T47D (cell line): Measurements from ENCODE around the gene PRRT2.

Experiments used
- DNase-seq, 2 experiments: peaks; one replicate each; pipeline versions ENCODE4 v3.0.0 to v3.0.0-alpha.2; 2011 to 2012; ENCODE audit warnings: low read depth in 1 of 2, low spot score in 1 of 2
- JUND ChIP-seq: IDR thresholded peaks from 2 replicates; pipeline ENCODE4 v1.6.1; 2012; ENCODE audit warnings: low read depth
- in situ Hi-C: cut with HindIII; loops from 2 replicates; pipeline ENCODE4 v1.10.0; 2016; ENCODE audit warnings: low sequenced_read_pairs, low pct_unique_long_range_greater_than_20kb

The PRRT2 gene

GRCh38 chr16:29837841-29838240 is 25.8 kb downstream of the PRRT2 start:
- DNase-seq, result no peak
- no peak for TF ChIP-seq JUND
- in situ Hi-C loops, result no loop called here

- in situ Hi-C loops, result no loop called here
- no peak for TF ChIP-seq JUND
- no peak for DNase-seq
Measured at GRCh38 chr16:29839822-29840221, 27.8 kb downstream of the PRRT2 start.

DNA sequence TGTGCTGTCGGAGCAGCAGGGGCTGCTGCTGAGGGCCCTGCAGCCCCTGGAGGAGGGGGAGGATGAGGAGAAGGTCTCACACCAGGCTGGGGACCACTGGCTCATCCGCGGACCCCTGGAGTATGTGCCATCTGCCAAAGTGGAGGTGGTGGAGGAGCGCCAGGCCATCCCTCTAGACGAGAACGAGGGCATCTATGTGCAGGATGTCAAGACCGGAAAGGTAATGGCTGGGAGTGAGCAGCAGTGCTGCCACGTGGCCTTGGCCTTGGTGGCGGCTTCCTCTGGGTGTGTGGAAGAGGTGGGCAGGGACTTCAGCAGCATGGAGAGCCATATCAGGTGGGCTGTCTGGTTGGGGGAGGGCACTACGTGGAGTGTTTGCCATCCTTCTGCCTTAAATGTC is 28.2 kb downstream of the PRRT2 start:
- DNase-seq, result no peak
- no peak for TF ChIP-seq JUND
- in situ Hi-C loops, result no loop called here

GRCh38 chr16:29841631-29842030 is 29.6 kb downstream of the PRRT2 start:
- no peak for TF ChIP-seq JUND
- in situ Hi-C loops, result no loop called here
- DNase-seq, result no peak

- in situ Hi-C loops, result no loop called here
- no peak for DNase-seq
- no peak for TF ChIP-seq JUND
Measured at GRCh38 chr16:29842732-29843346, 30.8 kb downstream of the PRRT2 start.

DNA sequence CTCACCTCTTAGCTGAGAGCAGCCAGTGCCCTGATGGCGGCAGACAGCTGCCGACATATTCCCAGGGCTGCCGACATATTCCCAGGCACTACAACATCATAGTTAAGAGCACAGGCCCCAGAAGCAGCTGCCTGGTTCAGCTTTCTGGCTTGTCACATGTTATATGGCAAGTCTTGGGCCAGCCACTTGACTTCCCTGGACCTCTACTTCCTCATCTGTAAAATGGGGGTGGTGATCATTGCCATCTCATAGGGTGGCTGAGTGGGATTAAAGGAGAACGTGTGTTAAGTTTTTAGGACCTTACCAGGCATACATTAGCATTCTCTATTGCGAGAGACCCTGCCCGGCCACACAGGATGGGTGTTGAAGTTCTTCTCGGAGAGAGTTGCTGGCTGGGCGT is 31.9 kb downstream of the PRRT2 start:
- no peak for TF ChIP-seq JUND
- in situ Hi-C loops, result no loop called here
- DNase-seq, result no peak

DNA sequence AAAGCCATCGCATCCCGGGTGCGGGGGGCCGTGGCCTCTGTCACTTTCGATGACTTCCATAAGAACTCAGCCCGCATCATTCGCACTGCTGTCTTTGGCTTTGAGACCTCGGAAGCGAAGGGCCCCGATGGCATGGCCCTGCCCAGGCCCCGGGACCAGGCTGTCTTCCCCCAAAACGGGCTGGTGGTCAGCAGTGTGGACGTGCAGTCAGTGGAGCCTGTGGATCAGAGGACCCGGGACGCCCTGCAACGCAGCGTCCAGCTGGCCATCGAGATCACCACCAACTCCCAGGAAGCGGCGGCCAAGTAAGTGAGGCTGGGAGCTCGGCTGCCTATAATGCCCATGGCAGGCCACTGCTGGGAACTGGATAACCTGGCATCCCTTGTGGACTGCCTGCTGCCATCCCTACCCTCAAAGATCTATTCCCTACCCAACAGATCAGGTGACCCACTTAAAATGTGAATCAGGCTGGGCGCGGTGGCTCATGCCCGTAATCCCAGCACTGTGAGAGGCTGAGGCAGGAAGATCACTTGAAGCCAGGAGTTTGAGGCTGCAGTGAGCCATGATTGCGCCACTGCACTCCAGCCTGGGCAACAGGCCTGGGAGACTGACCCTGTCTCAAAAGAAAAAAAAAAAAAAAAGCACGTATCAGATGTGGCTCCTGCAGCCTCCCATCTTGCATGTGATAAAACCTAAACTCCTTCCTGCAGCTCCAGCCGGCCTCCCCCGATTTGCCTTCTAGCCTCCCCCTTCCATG is 32.8 kb downstream of the PRRT2 start:
- in situ Hi-C loops, result no loop called here
- no peak for DNase-seq
- no peak for TF ChIP-seq JUND

DNA sequence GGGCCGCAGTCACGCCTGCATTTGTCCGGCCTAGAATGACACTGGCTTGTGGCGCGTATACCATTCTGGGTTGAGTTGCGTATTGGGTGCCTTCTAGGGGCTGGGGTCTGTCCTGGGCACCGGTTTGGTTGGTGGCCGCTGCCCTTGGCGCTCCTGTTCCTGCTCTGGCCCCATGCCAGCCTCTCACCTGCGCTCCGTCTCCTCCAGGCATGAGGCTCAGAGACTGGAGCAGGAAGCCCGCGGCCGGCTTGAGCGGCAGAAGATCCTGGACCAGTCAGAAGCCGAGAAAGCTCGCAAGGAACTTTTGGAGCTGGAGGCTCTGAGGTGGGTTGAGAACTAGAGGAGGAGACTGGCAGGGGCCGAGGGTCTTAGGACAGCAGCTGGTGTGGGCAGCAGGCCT is 33.7 kb downstream of the PRRT2 start:
- no peak for DNase-seq
- TF ChIP-seq JUND, result no peak
- in situ Hi-C loops, result no loop called here

GRCh38 chr16:29848420-29849297 is 36.7 kb downstream of the PRRT2 start:
- DNase-seq, result peak; percentile 71 to 77
- TF ChIP-seq JUND, result no peak
- in situ Hi-C loops, result no loop called here

GRCh38 chr16:29849505-29849904 is 37.5 kb downstream of the PRRT2 start:
- TF ChIP-seq JUND, result no peak
- no peak for DNase-seq
- in situ Hi-C loops, result no loop called here

DNA sequence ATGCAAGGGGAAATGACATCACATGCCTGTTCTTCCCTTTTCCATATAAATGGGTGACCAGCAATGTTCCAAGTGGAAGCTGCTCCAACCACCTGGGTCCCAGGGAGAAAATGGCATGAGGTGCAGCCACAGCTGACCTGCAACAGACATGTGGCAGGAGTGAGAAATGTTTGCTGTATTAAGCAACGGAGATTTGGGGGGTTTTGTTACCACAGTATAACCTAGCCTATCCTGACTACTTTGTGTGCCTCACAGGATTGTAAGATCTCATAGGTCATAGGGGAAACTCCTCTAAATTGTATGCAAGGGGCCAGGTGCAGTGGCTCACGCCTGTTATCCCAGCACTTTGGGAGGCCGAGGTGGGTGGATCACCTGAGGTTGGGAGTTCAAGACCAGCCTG is 39.0 kb downstream of the PRRT2 start:
- in situ Hi-C loops, result no loop called here
- no peak for TF ChIP-seq JUND
- no peak for DNase-seq

GRCh38 chr16:29852654-29853053 is 40.7 kb downstream of the PRRT2 start:
- in situ Hi-C loops, result no loop called here
- TF ChIP-seq JUND, result no peak
- no peak for DNase-seq
